GM23338 (cell line): ENCODE results near the gene RNF40. TPM values are rescaled to one million over a fixed set of nuclear protein-coding genes. Genes with fewer than 3 reads are reported as not detected.

Experiments used
- ATAC-seq: fragments of 200-7000 bp; cut with Tn5 transposase; 3 replicates; pipeline ENCODE4 v1.9.1; 2020
- DNase-seq: peaks from one replicate; pipeline ENCODE4 v3.0.0-alpha.2; 2015; ENCODE audit warnings: low spot score
- H2AFZ ChIP-seq: fragments of 200-600 bp; sonication (generic); 2 replicates; pipeline ENCODE4 v1.8.0; 2016; ENCODE audit warnings: antibody characterized with exemption, mild to moderate bottlenecking, moderate library complexity
- H3F3A ChIP-seq: fragments of 200-600 bp; sonication (generic); replicated peaks from 2 replicates; pipeline ENCODE4 v1.8.0; 2017; ENCODE audit warnings: antibody characterized with exemption, mixed run types, low read depth
- H3K27ac ChIP-seq: fragments of 200-600 bp; sonication (generic); 2 replicates; pipeline ENCODE4 v1.6.1; 2016; ENCODE audit warnings: low read depth
- H3K27me3 ChIP-seq: fragments of 200-600 bp; sonication (generic); 2 replicates; pipeline ENCODE4 v1.8.0; 2016; ENCODE audit warnings: mild to moderate bottlenecking, mixed run types, moderate library complexity; ENCODE audit not compliant: insufficient read depth
- H3K36me3 ChIP-seq: fragments of 200-600 bp; sonication (generic); 2 replicates; pipeline ENCODE4 v1.8.0; 2016; ENCODE audit warnings: mild to moderate bottlenecking; ENCODE audit not compliant: insufficient read depth
- H3K4me1 ChIP-seq: fragments of 200-600 bp; sonication (generic); 2 replicates; pipeline ENCODE4 v1.8.0; 2016; ENCODE audit warnings: mild to moderate bottlenecking, moderate library complexity; ENCODE audit not compliant: insufficient read depth
- H3K4me2 ChIP-seq: fragments of 200-600 bp; sonication (generic); 2 replicates; pipeline ENCODE4 v1.7.1; 2017; ENCODE audit warnings: mixed run types
- H3K4me3 ChIP-seq: fragments of 200-600 bp; sonication (generic); 2 replicates; pipeline ENCODE4 v1.6.1; 2016; ENCODE audit warnings: mixed run types
- H3K79me2 ChIP-seq: fragments of 200-600 bp; sonication (generic); replicated peaks from 2 replicates; pipeline ENCODE4 v1.8.0; 2017; ENCODE audit warnings: mild to moderate bottlenecking; ENCODE audit not compliant: insufficient read depth
- H3K9me2 ChIP-seq: fragments of 200-600 bp; sonication (generic); 2 replicates; pipeline ENCODE4 v1.8.0; 2017; ENCODE audit not compliant: insufficient read depth
- H4K20me1 ChIP-seq: fragments of 200-600 bp; sonication (generic); replicated peaks from 2 replicates; pipeline ENCODE4 v1.8.0; 2017; ENCODE audit warnings: mild to moderate bottlenecking; ENCODE audit not compliant: insufficient read depth
- H3K27ac Mint-ChIP-seq: 2 replicates; pipeline ENCODE4 v1.8.0; 2020; ENCODE audit warnings: inconsistent platforms, mild to moderate bottlenecking, moderate library complexity, mixed read lengths
- H3K27me3 Mint-ChIP-seq: 3 replicates; pipeline ENCODE4 v1.8.0; 2022; ENCODE audit warnings: low read depth, mild to moderate bottlenecking, moderate library complexity, mixed read lengths, inconsistent platforms; ENCODE audit not compliant: insufficient read depth, poor library complexity
- H3K36me3 Mint-ChIP-seq: 3 replicates; pipeline ENCODE4 v1.8.0; 2021; ENCODE audit warnings: low read depth, mild to moderate bottlenecking, inconsistent platforms, moderate library complexity, mixed read lengths
- H3K4me1 Mint-ChIP-seq: 3 replicates; pipeline ENCODE4 v1.8.0; 2020; ENCODE audit warnings: mild to moderate bottlenecking, inconsistent platforms, mixed read lengths
- H3K4me3 Mint-ChIP-seq: 3 replicates; pipeline ENCODE4 v1.8.0; 2021; ENCODE audit warnings: moderate library complexity, mild to moderate bottlenecking, inconsistent platforms, mixed read lengths
- H3K9me3 Mint-ChIP-seq: 3 replicates; pipeline ENCODE4 v1.8.0; 2020; ENCODE audit warnings: moderate library complexity, mild to moderate bottlenecking, inconsistent platforms, mixed read lengths
- CREB1 ChIP-seq: fragments of 250-450 bp; sonication (Bioruptor Pico); IDR thresholded peaks from 2 replicates; pipeline ENCODE4 v1.5.0; 2020; ENCODE audit warnings: low read depth, mild to moderate bottlenecking, moderate library complexity
- ETS1 ChIP-seq: IDR thresholded peaks from 2 replicates; pipeline ENCODE4 v1.6.1; 2016; ENCODE audit warnings: antibody characterized with exemption
- JUNB ChIP-seq: IDR thresholded peaks from one replicate; pipeline ENCODE4 v1.6.1; 2016; ENCODE audit warnings: antibody characterized with exemption; ENCODE audit not compliant: unreplicated experiment
- NANOG ChIP-seq: IDR thresholded peaks from 2 replicates; pipeline ENCODE4 v1.6.1; 2016; ENCODE audit warnings: antibody characterized with exemption, borderline replicate concordance
- POLR2AphosphoS5 ChIP-seq: IDR thresholded peaks from 2 replicates; pipeline ENCODE4 v1.6.1; 2016; ENCODE audit warnings: antibody characterized with exemption, low read depth
- STAT1 ChIP-seq: IDR thresholded peaks from one replicate; pipeline ENCODE4 v1.6.1; 2016; ENCODE audit warnings: antibody characterized with exemption; ENCODE audit not compliant: unreplicated experiment
- ZNF114 ChIP-seq: fragments of 250-450 bp; sonication (Bioruptor Pico); IDR thresholded peaks from 2 replicates; pipeline ENCODE4 v1.5.0; 2020; ENCODE audit warnings: mild to moderate bottlenecking, moderate library complexity
- ZNF331 ChIP-seq: fragments of 250-450 bp; sonication (Bioruptor Pico); IDR thresholded peaks from 2 replicates; pipeline ENCODE4 v1.5.0; 2020; ENCODE audit warnings: low read depth, mild to moderate bottlenecking, moderate library complexity
- ZNF462 ChIP-seq: fragments of 250-450 bp; sonication (Bioruptor Pico); IDR thresholded peaks from 2 replicates; pipeline ENCODE4 v1.5.0; 2020; ENCODE audit warnings: mild to moderate bottlenecking, moderate library complexity
- polyA plus RNA-seq: library from polyadenylated mRNA; unstranded; fragments of >200 nt; fragmentation: Nextera tagmentation; extraction: Ambion mirVana; gene quantifications from 2 replicates; pipeline ENCODE4 v1.2.1, GENCODE V29; 2016
- total RNA-seq: library from RNA; depleted of rRNA; stranded (reverse); fragments of >200 nt; shearing (Covaris generic); gene quantifications from 2 replicates; pipeline ENCODE4 v1.2.3, GENCODE V29; 2014

RNF40 gene
- total and polyA plus RNA-seq, 2 experiments from 2014 or later: 36.0 to 78.5 TPM

- TF ChIP-seq ETS1: no peak
- TF ChIP-seq CREB1 (CRISPR knock-in tag): no peak
- TF ChIP-seq ZNF114 (CRISPR knock-in tag): no peak
- no peak for TF ChIP-seq POLR2AphosphoS5
- no peak for TF ChIP-seq ZNF462 (CRISPR knock-in tag)
- TF ChIP-seq NANOG: no peak
- no peak for TF ChIP-seq JUNB
- TF ChIP-seq STAT1: no peak
- no peak for TF ChIP-seq ZNF331 (CRISPR knock-in tag)
- Histone ChIP-seq H3K27ac (no peak overlapping the region), H3K4me1 (no peaks in the 10 kb centered on the region), H3K36me3 (peaks cover 57% of the 10 kb centered on the region), H2AFZ (no peak overlapping the region), H4K20me1 (peaks cover 29% of the 10 kb centered on the region), H3F3A (no peaks in the 10 kb centered on the region), H3K79me2 (peaks cover 14% of the 10 kb centered on the region), H3K27me3 (no peaks in the 10 kb centered on the region), H3K4me2 (no peak overlapping the region), H3K4me3 (no peak overlapping the region), H3K9me2 (no peaks in the 10 kb centered on the region)
- DNase-seq: no peak
- peaks cover 90% of the 10 kb centered on the region for H3K36me3 Mint-ChIP-seq
- H3K27me3 Mint-ChIP-seq: peaks cover 8% of the 10 kb centered on the region
- no peaks in the 10 kb centered on the region for H3K4me1 Mint-ChIP-seq
- no peaks in the 10 kb centered on the region for H3K9me3 Mint-ChIP-seq
- H3K27ac Mint-ChIP-seq: no peak overlapping the region
- no peak for ATAC-seq
- H3K4me3 Mint-ChIP-seq: no peak overlapping the region
Observed at GRCh38 chr16:30721606-30722005, 40.5 kb upstream of the RNF40 start.
